ENCODE measurements around the gene CDK2. TPM values are rescaled to one million over a fixed set of nuclear protein-coding genes. Genes with fewer than 3 reads are reported as not detected.

Gene CDK2
- total RNA-seq, 1 donor from 2014 or later = 108 TPM

DNA sequence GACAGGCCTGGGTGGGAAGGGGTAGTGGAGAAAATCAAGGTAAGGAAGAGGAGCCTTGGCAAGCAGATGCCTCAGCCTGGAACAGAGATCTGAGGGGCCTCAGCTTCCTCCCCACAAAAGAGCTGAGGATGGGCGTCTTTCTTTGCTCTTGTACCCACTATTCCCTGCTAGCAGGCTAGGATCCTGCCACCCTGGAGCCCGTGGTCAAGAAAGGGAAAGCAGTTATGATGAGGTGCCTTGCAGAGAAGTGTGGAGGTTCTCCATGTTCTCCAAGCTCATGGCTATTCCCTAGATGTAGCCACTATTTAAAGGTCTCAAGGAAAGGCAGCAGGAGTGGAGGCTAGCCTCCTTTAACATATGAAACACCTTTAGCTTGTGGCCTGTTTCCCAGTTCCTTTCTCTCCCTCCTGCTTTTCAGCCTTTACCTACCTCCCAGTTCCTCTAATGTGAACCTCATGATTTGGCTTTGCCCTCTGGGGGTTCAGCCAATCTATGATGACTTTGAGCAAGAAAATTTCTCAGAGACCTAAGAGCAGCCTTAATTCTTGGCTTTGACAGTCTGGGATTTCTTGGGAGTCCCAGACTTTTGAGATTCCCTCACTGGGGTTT lies 55.4 kb downstream of the CDK2 start:
- Mint-ChIP-seq H3K27ac (peak overlapping the region; percentile 99), H3K36me3 (ENCODE audit: low read depth) (peaks cover 29% of the 10 kb centered on the region), H3K9me3 (no peaks in the 10 kb centered on the region), H3K4me1 (peaks cover 47% of the 10 kb centered on the region), H3K4me3 (peak overlapping the region; percentile 100), H3K27me3 (no peaks in the 10 kb centered on the region)
- DNase-seq = peak; percentile 69
- intact Hi-C loops (cut with micrococcal nuclease) = loop anchor here (1.0 to 2.0 kb wide), 3 partner anchors 15 to 49 kb away; partner anchors contain the start of gene RPS26

Other genes with a start within 250 kb of the CDK2 start
- 7.1 and 8.4 TPM in 2 replicates for gene RDH5, start 246.4 kb upstream of the CDK2 start, total RNA-seq
- 190 and 196 TPM in 2 replicates for gene CD63, start 237.8 kb upstream of the CDK2 start, total RNA-seq
- 14.3 and 15.1 TPM in 2 replicates for gene GDF11, start 223.7 kb upstream of the CDK2 start, total RNA-seq
- gene SARNP, start 149.1 kb upstream of the CDK2 start, total RNA-seq = 76.6 and 81.6 TPM in 2 replicates
- gene ORMDL2, start 148.8 kb upstream of the CDK2 start, total RNA-seq = 49.8 and 55.8 TPM in 2 replicates
- gene DNAJC14, start 137.2 kb upstream of the CDK2 start, total RNA-seq = 39.8 and 42.0 TPM in 2 replicates
- not detected in 2 replicates for gene MMP19, start 123.9 kb upstream of the CDK2 start, total RNA-seq
- 34.8 and 35.6 TPM in 2 replicates for gene PYM1, start 38.9 kb upstream of the CDK2 start, total RNA-seq
- gene DGKA, start 35.7 kb upstream of the CDK2 start, total RNA-seq = 355 and 365 TPM in 2 replicates
- not detected in 2 replicates for gene PMEL, start 788 bp upstream of the CDK2 start, total RNA-seq
- 39.0 and 40.2 TPM in 2 replicates for gene RAB5B, start 7.2 kb downstream of the CDK2 start, total RNA-seq
- gene SUOX, start 30.4 kb downstream of the CDK2 start, total RNA-seq = 9.3 and 10.2 TPM in 2 replicates
- gene IKZF4, start 54.2 kb downstream of the CDK2 start, total RNA-seq = 24.3 and 26.1 TPM in 2 replicates
- 40.5 and 46.3 TPM in 2 replicates for gene RPS26, start 75.1 kb downstream of the CDK2 start, total RNA-seq
- 0.14 and 0.57 TPM in 2 replicates for gene ERBB3, start 113.3 kb downstream of the CDK2 start, total RNA-seq
- gene PA2G4, start 137.7 kb downstream of the CDK2 start, total RNA-seq = 453 and 472 TPM in 2 replicates
- 3,831 and 3,993 TPM in 2 replicates for gene RPL41, start 149.8 kb downstream of the CDK2 start, total RNA-seq
- gene ZC3H10, start 151.4 kb downstream of the CDK2 start, total RNA-seq = 8.9 and 11.2 TPM in 2 replicates
- 155 and 158 TPM in 2 replicates for gene ESYT1, start 161.4 kb downstream of the CDK2 start, total RNA-seq
- 63.3 and 68.9 TPM in 2 replicates for gene MYL6B, start 185.8 kb downstream of the CDK2 start, total RNA-seq
- gene MYL6, start 191.5 kb downstream of the CDK2 start, total RNA-seq = 717 and 752 TPM in 2 replicates
- gene SMARCC2, start 222.7 kb downstream of the CDK2 start, total RNA-seq = 127 and 130 TPM in 2 replicates